ENCODE data around the gene GMIP.

The GMIP gene

GRCh38 chr19:19642506-19643157, 825 bp downstream of the GMIP start:
- peak overlapping the region; percentile 80 for H3K27ac ChIP-seq (ENCODE audit: low read depth, low read length)
- H3K79me2 ChIP-seq (ENCODE audit: control insufficient read depth, low read length), result peaks cover 19% of the 10 kb centered on the region
- peaks cover 61% of the 10 kb centered on the region for H3K36me3 ChIP-seq (ENCODE audit: control insufficient read depth, low read length)
- no peaks in the 10 kb centered on the region for H4K20me1 ChIP-seq (ENCODE audit: control insufficient read depth, insufficient read depth, low read depth, low read length)
- H3K27me3 ChIP-seq (ENCODE audit: control insufficient read depth, low read length), result no peaks in the 10 kb centered on the region
- peak overlapping the region; percentile 91 for H3K4me2 ChIP-seq (ENCODE audit: low read length)
- H3F3A ChIP-seq (ENCODE audit: control insufficient read depth, insufficient read depth), result peaks cover 11% of the 10 kb centered on the region
- TF ChIP-seq CTCF (IDR thresholded peaks at IDR 0.05; ENCODE audit: low read depth, low read length, poor library complexity, severe bottlenecking) (no peak), EZH2phosphoT487 (IDR thresholded peaks at IDR 0.05; ENCODE audit: borderline replicate concordance, low read length) (no peak)
- H3K4me3 ChIP-seq (ENCODE audit: low read length), result peak overlapping the region; percentile 85
- H3K9me2 ChIP-seq (replicated peaks; ENCODE audit: control insufficient read depth, low read length), result no peaks in the 10 kb centered on the region
- H3K9me3 ChIP-seq (ENCODE audit: control insufficient read depth, insufficient read depth, low read length), result no peaks in the 10 kb centered on the region
- H3K4me1 ChIP-seq (ENCODE audit: control insufficient read depth, low read length), result peaks cover 23% of the 10 kb centered on the region

- no peak overlapping the region for H3K4me3 ChIP-seq (ENCODE audit: low read length)
- H3K27me3 ChIP-seq (ENCODE audit: control insufficient read depth, low read length), result no peaks in the 10 kb centered on the region
- peaks cover 64% of the 10 kb centered on the region for H3K36me3 ChIP-seq (ENCODE audit: control insufficient read depth, low read length)
- H3K4me1 ChIP-seq (ENCODE audit: control insufficient read depth, low read length), result peaks cover 9% of the 10 kb centered on the region
- peaks cover 12% of the 10 kb centered on the region for H3K79me2 ChIP-seq (ENCODE audit: control insufficient read depth, low read length)
- H4K20me1 ChIP-seq (ENCODE audit: control insufficient read depth, insufficient read depth, low read depth, low read length), result no peaks in the 10 kb centered on the region
- no peak overlapping the region for H3K27ac ChIP-seq (ENCODE audit: low read depth, low read length)
- H3K9me3 ChIP-seq (ENCODE audit: control insufficient read depth, insufficient read depth, low read length), result no peaks in the 10 kb centered on the region
- H3F3A ChIP-seq (ENCODE audit: control insufficient read depth, insufficient read depth), result no peaks in the 10 kb centered on the region
- H3K4me2 ChIP-seq (ENCODE audit: low read length), result no peak overlapping the region
- no peaks in the 10 kb centered on the region for H3K9me2 ChIP-seq (replicated peaks; ENCODE audit: control insufficient read depth, low read length)
- TF ChIP-seq CTCF (IDR thresholded peaks at IDR 0.05; ENCODE audit: low read depth, low read length, poor library complexity, severe bottlenecking) (no peak), EZH2phosphoT487 (IDR thresholded peaks at IDR 0.05; ENCODE audit: borderline replicate concordance, low read length) (no peak)
Observed at GRCh38 chr19:19637523-19638251, 5.8 kb downstream of the GMIP start.

- Histone ChIP-seq H3K4me3 (ENCODE audit: low read length) (no peak overlapping the region), H3K4me1 (ENCODE audit: control insufficient read depth, low read length) (peaks cover 5% of the 10 kb centered on the region), H3K27me3 (ENCODE audit: control insufficient read depth, low read length) (no peaks in the 10 kb centered on the region), H3K27ac (ENCODE audit: low read depth, low read length) (no peak overlapping the region), H4K20me1 (ENCODE audit: control insufficient read depth, insufficient read depth, low read depth, low read length) (no peaks in the 10 kb centered on the region), H3K9me2 (replicated peaks; ENCODE audit: control insufficient read depth, low read length) (no peaks in the 10 kb centered on the region), H3K4me2 (ENCODE audit: low read length) (no peak overlapping the region), H3K79me2 (ENCODE audit: control insufficient read depth, low read length) (peaks cover 7% of the 10 kb centered on the region), H3F3A (ENCODE audit: control insufficient read depth, insufficient read depth) (no peaks in the 10 kb centered on the region), H3K36me3 (ENCODE audit: control insufficient read depth, low read length) (peaks cover 64% of the 10 kb centered on the region), H3K9me3 (ENCODE audit: control insufficient read depth, insufficient read depth, low read length) (no peaks in the 10 kb centered on the region)
- TF ChIP-seq CTCF (IDR thresholded peaks at IDR 0.05; ENCODE audit: low read depth, low read length, poor library complexity, severe bottlenecking) (no peak), EZH2phosphoT487 (IDR thresholded peaks at IDR 0.05; ENCODE audit: borderline replicate concordance, low read length) (no peak)
Observed at GRCh38 chr19:19637186-19637522, 6.3 kb downstream of the GMIP start.
